ENCODE data around the gene UAP1L1.

The UAP1L1 gene

DNA sequence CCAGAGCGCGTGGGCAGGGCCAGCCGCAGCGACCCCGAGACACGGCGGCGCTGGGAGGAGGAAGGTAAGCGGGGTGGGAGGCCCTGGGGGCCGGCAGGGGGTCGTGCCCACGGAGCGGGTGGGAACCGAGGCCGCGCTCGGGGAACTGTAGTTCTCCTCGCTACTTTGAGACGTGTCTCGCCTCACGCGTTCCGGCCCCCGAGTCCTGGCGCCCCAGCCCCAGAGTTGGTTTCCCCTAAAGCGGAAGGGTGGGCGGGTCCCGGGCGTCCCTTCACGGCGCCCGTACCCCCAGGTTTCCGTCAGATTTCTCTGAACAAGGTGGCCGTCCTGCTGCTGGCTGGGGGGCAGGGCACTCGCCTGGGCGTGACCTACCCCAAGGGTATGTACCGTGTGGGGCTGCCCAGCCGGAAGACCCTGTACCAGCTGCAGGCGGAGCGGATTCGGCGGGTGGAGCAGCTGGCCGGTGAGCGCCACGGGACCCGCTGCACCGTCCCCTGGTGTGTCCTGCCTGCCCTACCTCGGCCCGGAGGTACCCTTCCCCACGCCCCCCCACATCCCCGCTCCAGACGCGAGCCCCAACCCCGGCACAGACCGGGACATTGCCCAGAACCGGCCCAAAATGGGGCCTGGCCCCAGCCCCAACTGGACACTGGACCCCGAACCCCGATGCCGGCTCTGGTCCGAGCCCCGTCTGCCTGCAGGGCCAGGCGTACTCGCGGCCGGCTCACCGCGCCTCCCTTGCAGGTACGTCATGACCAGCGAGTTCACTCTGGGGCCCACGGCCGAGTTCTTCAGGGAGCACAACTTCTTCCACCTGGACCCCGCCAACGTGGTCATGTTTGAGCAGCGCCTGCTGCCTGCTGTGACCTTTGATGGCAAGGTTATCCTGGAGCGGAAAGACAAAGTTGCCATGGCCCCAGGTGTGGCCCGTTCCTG, 709 bp downstream of the UAP1L1 start:
- DNase-seq, result peak; percentile 18

DNA sequence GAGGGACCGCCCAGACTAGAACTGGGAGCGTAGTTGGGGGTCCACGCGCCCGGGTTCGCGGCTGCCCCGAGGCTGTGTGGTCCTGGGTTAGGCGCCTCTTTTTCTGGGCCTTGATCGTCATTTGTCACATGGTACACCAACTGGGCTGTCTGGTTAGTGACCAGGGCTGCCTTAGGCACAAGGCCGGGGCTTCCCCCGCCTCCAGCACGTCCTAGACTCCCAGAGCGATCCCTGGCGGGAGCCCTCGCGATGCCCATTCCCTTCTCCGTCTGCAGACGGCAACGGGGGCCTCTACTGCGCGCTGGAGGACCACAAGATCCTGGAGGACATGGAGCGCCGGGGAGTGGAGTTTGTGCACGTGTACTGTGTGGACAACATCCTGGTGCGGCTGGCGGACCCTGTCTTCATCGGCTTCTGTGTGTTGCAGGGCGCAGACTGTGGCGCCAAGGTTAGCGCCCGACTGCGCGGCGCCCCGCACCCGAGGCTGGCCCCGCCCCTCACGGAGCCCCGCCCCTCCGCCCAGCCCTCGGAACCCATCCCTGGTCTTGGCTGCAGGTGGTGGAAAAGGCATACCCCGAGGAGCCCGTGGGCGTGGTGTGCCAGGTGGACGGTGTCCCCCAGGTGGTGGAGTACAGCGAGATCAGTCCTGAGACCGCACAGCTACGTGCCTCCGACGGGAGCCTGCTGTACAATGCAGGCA, 1.5 kb downstream of the UAP1L1 start:
- no peak for DNase-seq

DNA sequence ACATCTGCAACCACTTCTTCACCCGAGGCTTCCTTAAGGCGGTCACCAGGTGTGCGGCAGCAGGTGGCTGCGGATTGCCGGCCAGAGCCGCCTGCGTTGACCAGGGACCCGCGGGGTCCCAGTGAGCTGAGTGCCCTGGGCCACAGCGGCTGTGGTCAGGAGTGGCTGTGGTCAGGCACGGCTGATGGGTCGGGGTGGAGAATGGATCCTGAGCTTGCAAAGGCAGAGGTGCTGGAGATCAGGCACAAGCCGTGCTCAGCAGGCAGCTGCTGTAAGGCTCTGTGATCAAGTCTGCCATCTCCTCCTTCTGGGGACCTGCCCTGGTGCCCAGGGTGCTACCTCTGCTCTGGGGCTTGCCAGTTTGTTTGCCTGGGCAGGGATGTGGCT, 2.1 kb downstream of the UAP1L1 start:
- DNase-seq, result no peak

DNA sequence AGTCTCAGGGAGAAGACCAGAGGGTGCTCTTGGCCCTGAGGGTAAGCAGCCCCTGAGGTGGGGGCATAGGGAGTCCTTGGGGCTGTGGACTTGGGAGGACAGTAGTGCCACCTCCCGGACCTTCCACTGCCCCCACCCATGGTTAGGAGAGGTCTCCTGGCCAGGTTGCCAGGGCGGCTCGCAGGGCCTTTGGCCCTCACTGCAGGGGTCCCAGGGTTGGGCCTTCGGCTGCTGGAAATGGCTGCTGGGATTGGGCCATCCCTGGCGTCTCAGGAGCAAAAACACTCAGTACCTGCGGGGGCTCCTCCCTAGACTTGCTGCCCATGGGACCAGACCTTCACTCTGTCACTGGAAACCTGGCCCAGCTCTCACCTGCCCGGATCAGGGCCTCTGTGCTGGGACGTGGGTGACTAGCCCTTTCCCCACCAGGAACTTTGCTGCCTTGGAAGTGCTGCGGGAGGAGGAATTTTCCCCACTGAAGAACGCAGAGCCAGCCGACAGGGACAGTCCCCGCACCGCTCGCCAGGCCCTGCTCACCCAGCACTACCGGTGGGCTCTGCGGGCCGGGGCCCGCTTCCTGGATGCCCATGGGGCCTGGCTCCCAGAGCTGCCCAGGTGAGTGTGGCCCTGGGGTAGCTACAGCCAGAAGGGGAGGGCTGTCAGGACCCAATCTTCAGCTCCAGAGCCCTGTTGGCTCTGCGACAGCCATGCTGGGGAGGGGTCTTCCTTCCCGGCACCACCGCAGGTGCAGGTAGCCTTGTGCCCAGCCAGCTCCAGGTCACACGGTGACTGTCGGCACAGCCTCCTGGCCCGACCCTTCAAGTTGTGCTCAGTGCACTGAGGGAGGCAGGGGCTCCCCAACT, 3.2 kb downstream of the UAP1L1 start:
- DNase-seq, result no peak

DNA sequence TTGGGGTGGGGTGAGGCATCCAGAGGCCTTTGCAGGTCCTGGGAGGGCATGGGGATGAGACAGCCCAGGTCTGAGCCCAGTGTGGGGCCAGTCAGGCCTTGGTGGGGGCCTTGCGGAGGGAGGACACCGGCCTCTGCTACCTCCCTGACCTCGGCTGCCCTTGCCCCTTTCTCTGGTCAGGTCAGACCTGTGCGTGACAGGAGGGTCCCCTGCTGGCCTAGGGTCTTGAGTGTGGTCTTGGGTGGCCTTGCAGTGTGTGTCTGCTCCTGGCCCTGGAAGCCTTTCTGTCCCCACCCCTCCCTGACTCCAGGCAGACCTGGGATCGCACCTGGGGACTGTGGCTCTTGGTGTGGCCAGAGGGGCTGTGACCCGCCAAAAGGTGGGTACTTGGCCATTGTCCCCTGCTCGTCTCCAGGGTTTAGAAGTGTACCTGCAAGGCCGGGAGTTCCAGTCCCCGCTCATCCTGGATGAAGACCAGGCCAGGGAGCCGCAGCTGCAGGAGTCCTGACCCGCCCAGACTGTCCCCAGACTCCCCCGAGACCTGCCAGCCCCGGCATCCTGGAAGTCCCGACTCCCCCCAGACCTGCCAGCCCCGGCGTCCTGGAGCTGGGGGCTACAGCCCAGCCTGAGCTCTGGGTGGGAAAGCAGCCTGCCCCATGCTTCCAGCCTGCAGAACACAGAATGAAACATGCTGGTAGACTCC, 5.1 kb downstream of the UAP1L1 start:
- no peak for DNase-seq

DNA sequence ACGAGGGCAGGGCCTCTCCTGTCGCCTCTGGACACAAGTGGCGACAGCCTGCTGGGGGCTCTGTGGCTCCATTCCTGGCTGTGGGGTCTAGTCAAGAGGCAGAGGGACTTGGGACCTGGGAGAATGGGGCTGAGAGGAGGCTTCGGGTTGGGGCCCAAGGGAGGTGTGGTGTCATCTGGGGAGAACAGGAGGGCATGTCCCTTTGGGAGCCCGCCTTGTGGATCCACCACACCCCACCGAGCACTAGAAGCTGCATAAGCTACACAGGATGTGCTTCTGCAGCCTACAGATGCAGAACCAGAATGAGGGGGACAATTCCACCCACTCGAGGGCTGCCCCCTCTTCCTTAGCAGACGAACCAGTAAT, 5.6 kb downstream of the UAP1L1 start:
- DNase-seq, result no peak

DNA sequence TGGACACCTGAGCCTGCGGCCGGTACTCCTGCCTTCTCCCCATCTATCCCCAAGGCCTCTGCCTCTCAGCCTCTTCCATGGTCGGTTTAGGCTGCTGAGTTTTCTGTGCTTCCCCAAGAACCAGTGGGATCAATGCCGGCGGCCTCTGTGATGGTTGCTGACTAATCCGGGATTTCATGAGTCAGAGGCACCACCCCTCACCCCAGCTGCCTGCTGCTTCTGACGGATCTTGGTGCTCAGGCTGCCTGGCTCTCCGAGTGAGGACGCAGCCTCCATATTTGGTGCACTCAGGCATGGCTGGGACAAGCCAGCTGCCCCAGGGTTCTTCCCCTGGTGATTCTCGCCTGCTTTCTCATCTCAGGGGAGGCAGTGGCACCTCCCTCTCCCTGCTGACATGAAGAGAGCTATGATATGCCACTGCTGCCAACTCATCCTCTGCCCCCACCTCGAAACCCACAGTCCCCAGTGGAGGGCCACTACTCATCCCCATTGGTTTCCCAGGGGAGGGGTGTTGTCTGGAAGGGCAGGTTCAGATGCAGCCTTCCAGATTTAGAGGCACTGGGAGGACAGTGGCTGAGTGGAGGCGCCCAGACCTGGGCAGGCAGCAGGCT, 6.2 kb downstream of the UAP1L1 start:
- DNase-seq, result peak; percentile 98

DNA sequence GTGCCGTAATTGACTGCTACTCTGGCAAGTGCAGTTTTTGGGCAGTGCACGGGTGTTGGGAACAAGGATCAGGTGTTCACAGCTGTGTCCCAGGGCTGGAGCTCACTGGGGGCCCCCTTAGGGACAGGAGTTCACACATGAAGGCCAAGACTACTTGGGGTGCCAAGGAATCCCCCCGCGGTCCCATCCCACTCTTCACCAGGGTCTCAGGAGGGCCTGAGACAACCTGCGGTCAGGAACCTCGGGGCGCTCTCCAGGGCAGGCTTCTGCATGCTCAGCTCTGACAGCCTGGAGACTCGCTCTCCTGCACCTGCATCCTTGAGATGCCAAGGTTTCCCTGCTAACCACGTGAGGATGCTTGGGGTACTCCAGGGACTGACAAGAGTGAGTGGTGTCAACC, 7.2 kb downstream of the UAP1L1 start:
- no peak for DNase-seq

DNA sequence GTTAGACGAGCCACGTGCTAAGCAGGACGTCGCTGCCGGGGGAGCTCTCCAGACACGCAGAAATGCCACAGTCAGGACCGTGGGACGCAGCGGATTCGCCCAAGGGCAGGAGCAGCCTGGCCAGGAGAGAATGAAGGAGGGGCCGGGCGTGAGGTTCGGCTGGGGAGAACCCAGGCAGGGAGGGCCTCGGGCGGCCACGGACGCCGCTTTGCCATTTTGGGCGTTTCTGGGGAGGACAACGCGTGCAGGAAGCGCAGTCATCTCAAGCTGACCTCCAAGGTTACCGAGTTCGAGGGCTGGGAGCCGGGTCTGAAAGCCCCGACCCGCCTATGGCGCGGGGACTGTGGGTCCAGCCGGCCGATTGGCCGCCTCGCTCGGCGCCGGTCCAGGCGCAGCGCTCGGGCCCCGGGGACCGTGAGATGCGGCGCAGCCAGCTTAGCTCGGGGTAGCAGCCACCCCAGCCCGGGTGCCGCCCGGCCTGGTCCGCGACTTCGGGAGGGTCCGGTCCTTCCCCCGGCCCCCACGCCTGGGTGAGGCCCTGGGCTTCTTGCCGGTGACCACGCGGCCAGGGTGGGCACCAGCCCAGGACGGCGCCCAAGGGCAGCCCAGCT, 8.7 kb downstream of the UAP1L1 start:
- DNase-seq, result peak; percentile 41

DNA sequence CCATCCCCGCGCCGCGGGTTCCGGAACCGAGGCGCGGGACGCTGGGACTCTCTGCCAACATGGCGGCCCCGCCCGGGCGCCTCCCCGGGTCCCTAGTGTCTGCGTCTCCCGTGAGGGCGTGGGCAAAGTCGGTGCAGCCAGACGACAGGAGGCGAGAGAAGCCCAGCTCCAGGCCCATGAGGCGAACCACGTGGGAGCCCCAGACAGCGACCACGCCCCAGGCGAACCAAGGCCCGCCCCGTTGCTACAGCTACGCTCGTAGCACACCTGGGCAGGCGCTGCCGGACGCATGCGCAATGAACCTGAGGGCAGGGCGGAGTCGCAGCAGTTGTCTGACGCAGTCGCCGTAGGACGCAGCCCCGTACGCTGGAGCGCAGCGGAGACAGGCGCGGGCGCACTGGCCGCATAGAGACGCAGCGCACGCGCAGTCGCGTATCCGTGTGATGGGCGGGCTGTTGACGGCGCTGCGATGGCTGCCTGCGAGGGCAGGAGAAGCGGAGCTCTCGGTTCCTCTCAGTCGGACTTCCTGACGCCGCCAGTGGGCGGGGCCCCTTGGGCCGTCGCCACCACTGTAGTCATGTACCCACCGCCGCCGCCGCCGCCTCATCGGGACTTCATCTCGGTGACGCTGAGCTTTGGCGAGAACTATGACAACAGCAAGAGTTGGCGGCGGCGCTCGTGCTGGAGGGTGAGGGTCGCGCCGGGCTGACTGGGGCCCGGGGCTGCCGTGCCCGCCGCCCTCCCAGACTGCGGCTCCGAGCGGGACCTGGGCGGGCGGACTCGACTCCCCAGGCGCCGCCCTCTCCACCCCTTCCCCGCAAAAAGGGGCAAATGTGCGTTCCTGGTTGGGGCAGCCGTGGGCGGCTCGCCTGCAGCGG, 9.5 kb downstream of the UAP1L1 start, which contains the start of gene MAN1B1:
MAN1B1 (plus strand) TSS at position 455 of the 878 bp plus-strand sequence; CDS start at position 470, 15 bp downstream.
- DNase-seq, result peak; percentile 97

DNA sequence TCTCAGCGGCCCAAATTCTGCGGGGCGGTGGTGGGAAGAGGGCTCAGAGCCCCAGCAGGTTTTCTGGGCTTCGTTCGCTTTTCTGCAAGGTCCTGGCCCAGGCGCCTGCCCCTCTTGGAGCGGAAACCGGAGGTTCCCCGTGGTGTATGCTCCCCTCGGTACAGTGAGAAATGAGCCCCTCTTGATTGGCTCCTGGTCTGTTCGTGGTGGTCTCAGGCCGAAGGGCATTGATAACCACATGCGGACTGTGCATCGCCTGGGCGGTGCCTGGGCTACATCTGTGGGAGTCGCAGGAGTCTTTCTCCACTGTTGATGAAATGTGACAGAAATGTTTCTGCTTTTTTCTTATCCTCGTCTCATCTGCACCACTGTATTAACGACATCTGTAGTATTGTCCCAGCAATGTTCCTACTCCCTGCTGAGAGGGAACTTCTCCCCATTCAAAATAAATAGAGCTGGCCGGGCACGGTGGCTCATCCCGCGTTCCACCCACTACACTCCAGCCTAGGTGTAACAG, 10.2 kb downstream of the UAP1L1 start:
- DNase-seq, result no peak

DNA sequence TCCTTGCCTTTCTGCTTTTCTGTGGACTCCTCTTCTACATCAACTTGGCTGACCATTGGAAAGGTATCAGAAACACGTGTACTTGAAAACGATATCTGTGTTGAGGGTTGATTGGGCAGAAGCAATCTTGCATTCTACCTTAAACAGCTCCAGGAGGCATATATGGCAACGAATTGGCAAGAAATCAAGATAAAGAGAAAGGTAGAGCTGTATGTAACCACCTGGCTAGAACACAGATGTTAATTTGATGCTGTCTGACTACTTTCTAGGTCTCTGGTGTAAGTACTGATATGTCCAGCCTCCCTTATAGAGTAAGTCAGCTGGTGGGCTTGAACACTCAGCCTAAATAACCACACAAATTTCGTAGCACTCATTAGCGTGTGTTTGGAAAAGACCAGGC, 10.8 kb downstream of the UAP1L1 start:
- no peak for DNase-seq

DNA sequence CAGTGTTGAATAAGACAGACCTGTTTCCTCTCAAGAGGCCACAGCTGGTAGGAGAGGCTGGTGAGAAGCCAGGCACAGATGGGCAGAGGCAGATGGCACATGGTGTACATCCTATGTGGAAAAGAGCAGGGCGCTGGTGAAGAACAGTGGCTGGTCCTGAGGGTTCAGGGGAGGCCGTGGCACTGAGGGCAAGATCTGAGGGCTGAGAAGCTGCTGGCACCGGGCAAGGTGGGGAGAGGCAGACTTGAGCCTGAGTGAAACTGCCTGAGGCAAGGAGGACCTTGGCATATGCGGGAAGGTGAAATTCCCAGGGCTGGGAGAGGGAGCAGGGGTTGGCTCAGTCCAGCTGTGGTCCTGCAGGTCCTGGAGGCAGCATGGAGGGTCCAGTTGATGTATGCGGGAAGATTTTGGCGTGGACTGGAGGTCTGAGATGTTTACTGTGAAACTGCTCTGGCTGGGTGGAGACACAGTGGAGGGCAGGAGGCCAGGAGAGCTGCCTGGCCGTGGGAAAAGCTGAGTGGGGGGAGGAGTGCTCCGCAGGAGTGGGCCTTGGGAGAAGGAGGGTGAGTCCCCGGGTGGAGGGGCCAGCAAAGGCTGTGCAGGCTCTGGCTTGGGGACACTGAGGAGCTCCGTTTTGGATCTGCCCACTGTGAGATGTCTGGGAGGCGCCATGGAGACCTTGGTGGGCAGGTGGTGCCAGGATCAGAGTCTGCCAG, 12.1 kb downstream of the UAP1L1 start:
- no peak for DNase-seq

DNA sequence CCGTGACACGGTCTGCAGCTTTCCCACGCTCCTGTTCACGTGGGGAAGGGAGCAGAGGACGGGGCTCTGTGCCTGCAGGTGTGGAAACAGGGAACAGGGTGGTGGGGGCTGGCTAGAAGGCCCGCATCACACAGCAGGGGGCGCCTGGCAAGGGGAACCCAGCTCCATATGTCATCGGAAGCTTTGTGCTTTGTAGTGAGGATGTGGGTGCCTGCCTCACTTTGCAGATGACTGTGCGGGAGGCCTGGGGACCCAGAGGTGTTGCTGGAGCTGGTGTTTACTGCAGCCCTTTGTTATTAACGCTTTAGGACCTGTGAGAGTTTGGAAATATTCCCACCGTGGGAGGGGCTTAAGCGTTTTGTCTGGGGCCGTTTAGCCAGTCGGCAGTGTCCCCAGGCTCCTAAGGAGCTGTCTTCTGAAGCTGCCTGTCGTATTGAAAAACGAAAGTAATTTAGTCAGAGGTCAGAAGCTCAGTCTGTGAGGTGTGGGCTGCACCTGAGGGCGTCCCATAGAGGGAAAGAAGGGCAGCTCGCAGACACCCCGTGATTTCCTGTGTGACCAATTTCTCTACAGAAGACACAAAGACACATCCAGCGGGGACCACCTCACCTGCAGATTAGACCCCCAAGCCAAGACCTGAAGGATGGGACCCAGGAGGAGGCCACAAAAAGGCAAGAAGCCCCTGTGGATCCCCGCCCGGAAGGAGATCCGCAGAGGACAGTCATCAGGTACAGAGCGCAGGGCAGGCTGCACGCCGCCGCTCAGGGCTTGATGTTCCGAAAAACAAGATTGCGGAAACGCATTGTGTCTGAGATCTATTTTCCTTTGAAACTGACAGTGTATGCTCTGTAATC, 18.6 kb downstream of the UAP1L1 start:
- DNase-seq, result no peak

DNA sequence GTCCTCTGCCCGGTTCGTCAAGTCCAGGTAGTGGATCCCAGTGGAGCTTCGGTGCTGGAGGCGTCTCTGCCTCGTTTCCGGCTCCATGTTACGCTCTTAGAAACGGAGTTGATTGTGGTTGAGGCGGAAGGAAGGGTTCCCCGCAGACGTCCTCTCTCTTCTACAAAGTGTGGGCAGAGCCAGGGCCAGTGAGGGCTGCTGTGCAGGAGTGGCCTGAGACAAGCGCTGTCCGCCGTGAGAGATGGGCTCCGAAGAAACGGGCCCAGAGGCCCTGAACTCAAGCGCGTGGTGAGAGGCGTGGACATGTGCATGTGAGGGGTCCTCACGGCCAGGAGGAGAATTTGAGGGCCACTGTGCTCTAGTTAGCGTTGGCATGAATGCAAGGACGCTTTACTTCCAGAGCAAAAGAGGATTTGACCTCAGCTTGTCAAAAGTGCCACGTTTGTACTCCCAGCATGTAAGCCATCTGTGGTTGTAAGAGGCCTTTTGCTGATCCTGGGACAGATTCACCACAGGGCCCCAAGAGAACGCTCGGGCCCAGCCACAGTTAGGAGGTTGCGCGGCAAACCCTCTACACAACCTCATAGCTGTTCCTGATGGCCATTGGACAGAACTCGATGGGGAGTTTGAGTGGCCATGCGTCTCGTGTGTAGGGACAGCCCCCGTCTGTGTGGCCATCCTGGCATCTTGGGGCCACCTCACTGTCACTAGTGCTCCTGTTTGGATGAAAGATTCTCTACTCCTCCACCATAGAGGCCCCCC, 19.6 kb downstream of the UAP1L1 start:
- DNase-seq, result no peak

DNA sequence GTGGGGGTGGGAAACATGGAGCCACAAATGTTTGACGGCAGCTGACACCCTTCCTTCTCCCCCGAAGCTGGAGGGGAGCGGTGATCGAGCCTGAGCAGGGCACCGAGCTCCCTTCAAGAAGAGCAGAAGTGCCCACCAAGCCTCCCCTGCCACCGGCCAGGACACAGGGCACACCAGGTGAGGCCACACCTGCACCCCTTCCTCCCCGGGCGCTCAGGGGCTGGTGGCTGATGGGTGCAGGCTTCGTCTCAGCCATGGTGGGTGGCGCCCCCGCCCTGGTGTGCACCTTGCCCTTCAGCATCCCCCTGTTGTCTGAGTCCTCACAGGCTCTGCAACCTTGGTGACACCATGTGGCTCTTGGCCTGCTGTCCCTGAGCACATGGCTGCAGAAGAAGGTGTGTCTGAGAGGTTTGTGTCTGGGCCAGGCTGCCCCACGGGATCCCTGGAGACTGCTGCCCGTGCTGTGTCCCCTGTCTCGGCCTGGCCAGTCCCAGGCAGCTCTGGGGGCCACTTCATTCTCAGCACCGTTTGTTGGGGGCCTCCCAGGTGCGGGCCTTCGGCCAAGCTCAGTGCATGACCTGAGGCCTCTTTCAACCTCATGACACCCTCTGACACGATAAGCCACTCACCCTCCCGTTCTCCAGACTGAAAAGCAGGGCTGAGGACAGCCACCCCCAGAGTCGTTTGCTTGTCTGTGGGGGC, 20.6 kb downstream of the UAP1L1 start:
- DNase-seq, result no peak

DNA sequence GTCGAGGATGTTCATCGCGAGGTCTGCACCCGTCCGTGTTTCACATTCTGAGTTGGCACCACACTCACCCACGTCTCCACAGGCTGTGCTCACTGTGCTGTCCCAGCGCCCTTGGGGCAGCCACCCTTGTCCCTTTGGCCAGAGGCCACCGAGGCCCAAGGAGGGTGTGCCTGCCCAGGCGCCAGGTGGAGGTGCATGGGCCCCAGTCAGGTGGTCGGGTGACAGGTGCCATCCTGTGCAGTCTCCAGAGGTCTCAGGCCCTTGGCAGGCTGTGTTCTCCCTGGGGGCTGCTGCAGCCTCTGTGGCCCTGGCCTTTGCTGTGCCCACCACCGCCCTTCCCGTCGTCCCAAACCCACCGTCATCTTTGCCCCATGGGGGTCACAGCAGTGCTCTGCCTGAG, 21.9 kb downstream of the UAP1L1 start:
- no peak for DNase-seq

All from HCEC 1CT (cell line).